Measurements from ENCODE around the gene SMAD3. TPM values are rescaled to one million over a fixed set of nuclear protein-coding genes. Genes with fewer than 3 reads are reported as not detected.

SMAD3 gene
- total and polyA plus RNA-seq, 2 of the 8 experiments (the other 6 are each of a cell fraction or from before 2014, with no cell fraction given): 10.1 to 12.4 TPM

DNA sequence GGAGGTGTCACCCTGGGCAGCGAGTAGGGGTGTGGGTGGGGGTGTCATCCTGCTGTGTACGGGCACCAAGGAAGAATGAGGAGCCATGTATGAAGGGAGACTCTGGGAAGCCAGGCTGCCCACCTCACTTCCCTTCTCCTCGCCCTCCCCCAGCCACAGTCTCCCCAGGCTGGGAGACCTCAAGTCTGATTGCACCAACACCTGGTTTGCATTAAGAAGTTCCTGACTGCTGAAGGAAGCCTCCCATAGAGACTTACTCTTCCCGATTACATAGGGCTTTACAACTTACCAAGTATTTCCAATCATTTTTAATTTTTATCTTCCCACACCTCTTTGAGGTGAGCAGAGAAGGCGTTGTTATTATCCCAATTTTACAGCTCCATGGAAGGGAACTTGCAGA is 29.5 kb upstream of the SMAD3 start (continued):
- no peak for TF ChIP-seq CHD7 (IDR thresholded peaks at IDR 0.05; ENCODE audit: insufficient replicate concordance, low read length)
- no peak for TF ChIP-seq TCF12 (IDR thresholded peaks at IDR 0.05; ENCODE audit: low read depth, low read length)
- TF ChIP-seq JUN (IDR thresholded peaks at IDR 0.05; ENCODE audit: low read depth, low read length): no peak
- no peak for TF ChIP-seq EZH2 (IDR thresholded peaks at IDR 0.05; ENCODE audit: low read depth, low read length, severe bottlenecking)
- TF ChIP-seq CBX5 (IDR thresholded peaks at IDR 0.05; ENCODE audit: low read depth, low read length): no peak
- TF ChIP-seq KDM1A (IDR thresholded peaks at IDR 0.05; ENCODE audit: borderline replicate concordance, low read length): no peak
- TF ChIP-seq YY1 (IDR thresholded peaks at IDR 0.05; ENCODE audit: low read depth, low read length): no peak

Measured in H1 (cell line).